Activated CD8-positive, alpha-beta memory T cell treated with anti-CD3 and anti-CD28 coated beads for 1 hour (primary cell): Measurements from ENCODE around the gene MCM6.
"Not testable (repeated sequence)": the region's sequence is repeated elsewhere in the genome, so short reads cannot be mapped to it uniquely, and the experiment has no call there.

ENCODE experiments used
- DNase-seq, 2 donors: peaks; one replicate each; pipeline ENCODE4 v3.0.0-alpha.2; 2020; ENCODE audit warnings: low read depth in 1 of 2; ENCODE audit errors: extremely low read depth in 1 of 2

Gene MCM6

DNA sequence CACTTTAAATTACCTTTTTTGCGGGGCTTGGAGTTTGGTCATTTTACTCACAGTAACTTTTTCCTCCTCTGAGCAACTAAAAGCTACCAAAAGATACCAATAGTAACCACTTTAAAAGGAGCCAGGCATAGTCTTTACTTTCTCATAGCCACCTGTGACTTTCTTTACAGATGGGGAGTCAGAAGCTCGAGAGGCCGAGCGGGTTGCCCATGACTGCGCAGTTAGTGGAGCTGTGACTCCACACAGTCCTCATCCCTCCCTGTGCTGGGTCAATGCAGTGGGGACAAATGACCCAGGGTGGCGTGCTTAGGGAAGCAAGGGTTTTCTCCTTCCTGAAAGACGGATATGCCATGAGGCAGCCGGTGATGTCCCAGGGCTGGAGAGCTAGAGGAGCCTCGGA lies 51.1 kb downstream of the MCM6 start:
- no peak for DNase-seq

DNA sequence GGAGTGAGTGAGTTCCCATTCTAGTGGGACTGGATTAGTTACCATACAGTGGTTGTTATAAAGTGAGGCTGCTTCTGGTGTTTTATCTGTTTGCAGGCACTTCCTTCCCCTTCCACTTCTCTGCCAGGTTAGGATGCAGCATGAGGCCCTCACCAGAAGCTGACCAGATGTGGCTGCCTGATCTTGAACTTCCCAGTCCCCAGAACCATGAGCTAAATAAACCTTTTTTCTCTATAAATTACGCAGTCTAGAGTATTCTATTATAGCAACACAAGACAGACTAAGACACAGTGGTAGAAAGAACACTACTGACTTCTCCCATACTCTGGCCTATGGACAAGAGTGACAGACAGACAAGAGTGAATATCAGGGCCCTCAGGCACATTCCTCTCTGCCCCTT lies 53.4 kb downstream of the MCM6 start:
- no peak for DNase-seq

- DNase-seq: no peak
Observed at GRCh38 chr2:135821190-135821589, 55.1 kb downstream of the MCM6 start.

GRCh38 chr2:135820003-135820618 lies 56.1 kb downstream of the MCM6 start:
- DNase-seq: peak; percentile 31 to 41

- DNase-seq: no peak
Observed at GRCh38 chr2:135818937-135819610, 57.2 kb downstream of the MCM6 start.

- no peak for DNase-seq
Observed at GRCh38 chr2:135817951-135818350, 58.3 kb downstream of the MCM6 start.

DNA sequence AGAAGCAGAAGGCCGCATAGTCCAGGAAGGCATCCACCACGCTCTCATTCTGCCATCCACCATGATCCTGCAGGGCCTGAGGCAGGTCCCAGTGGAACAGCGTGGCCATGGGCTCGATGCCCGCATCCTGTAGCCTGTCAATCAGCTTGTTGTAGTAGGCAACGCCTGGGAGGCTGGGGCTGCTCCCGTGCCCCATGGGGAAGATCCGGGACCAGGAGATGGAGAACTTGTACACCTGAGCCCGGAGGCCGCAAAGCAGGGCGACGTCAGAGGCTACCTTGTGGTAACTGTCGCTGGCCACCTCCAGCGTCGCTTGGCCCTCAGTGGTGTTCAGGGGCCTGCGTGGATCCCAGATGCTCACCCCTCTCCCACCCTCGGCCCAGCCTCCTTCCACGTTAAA lies 58.8 kb downstream of the MCM6 start:
- DNase-seq: no peak

DNA sequence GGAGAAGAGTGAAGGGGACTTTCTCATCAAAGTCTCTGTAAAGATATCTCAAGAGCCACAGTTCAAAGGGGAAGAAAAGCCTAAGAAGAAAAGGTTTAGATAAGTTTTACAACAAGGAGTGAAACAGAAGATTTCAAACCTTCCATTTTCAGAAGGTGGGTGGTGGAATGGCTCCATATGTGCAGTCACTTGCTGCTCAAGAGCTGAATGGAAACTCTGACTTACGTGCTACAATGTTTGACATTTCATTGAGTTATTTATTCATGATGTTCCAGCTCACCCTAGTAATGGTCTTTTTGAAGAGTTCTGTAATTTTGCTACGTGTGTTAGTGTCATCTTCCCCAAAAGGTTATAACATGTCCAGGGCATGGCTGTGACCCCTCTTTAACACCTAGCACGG lies 61.0 kb downstream of the MCM6 start:
- DNase-seq: no peak

GRCh38 chr2:135812907-135813511 lies 63.2 kb downstream of the MCM6 start:
- no peak for DNase-seq

- not testable (repeated sequence) for DNase-seq
Observed at GRCh38 chr2:135807874-135808273, 68.4 kb downstream of the MCM6 start.

- no peak for DNase-seq
Observed at GRCh38 chr2:135803278-135803677, 73.0 kb downstream of the MCM6 start.

GRCh38 chr2:135802350-135802749 lies 73.9 kb downstream of the MCM6 start:
- DNase-seq: no peak

GRCh38 chr2:135800513-135801460 lies 75.5 kb downstream of the MCM6 start:
- DNase-seq: no peak

GRCh38 chr2:135799738-135800137 lies 76.5 kb downstream of the MCM6 start:
- DNase-seq: no peak

DNA sequence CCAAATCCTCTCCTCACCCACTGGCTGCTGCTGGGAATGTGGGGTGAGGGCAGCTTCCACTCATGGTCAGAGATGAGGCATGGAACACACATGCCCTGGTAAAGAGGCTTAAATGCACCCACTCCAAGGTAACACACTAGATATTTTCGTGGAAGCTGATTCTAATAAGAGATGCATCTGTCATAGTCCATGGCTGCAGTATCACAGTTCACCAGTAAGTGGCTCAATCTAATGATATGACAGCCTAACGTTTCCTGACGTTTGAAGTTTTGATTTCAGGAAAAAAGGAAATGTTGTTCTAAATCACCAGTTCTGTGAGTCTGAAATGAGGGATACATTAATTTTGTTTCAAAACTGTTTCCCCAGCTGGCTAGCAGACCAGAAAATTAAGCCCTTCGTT lies 77.5 kb downstream of the MCM6 start:
- DNase-seq: no peak

GRCh38 chr2:135798275-135798705 lies 78.0 kb downstream of the MCM6 start:
- DNase-seq: no peak

DNA sequence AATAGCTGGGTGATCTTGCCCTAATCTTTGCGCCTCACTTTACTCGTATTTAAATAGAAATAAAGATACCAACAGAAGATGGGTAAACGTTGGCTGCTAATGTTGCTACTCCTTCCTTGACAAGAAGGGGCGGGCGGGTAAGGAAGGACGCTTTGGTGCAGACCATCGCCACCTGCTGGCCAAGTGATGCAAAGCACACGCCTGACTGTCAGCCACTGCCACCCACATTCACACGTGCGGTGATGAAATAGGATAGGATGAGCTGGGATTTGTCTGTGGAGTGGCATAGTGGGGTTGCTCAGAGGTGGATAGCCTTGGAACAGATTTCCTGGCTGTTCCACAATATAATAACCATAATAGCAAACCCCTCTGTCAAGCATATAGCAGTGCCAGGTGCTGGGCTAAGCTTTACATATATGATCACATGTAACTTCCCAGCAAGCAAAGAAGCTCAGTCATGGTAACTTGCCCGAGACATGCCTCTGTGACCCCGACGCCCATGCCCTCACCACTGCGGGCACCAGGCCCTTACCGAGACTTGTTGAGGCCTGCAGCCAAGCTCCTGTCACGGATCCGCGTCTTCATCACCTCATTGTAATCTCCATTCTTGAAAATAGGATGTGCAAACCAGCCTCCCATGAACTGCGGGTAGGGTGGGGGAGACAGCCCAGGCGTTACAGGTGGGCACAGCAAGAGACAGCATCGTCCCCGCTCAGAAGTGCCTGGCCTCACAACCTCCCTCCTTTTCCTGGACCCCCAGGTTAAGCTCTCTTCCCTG lies 78.6 kb downstream of the MCM6 start:
- DNase-seq: peak; percentile 46 to 62

DNA sequence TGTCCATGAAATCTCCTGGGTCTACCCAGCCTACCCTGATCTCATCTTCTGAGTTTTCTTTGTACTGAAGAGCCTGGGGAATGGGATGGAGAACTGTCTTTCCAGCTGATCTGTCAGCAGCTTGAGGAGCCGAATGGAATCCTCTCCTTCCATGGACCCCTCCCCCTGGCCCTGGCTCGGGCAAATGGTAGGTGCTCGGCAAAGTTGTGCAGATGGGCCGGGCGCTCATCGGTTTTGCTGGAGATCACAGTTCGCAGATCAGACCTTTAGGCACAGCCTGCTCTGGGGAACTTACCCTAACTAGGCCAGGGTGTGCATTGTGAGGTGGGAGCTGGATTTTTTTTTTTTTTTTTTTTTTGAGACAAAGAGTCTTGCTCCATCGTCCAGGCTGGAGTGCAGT lies 79.6 kb downstream of the MCM6 start:
- no peak for DNase-seq

- DNase-seq: not testable (repeated sequence)
Observed at GRCh38 chr2:135795641-135796040, 80.6 kb downstream of the MCM6 start.

- DNase-seq: no peak
Observed at GRCh38 chr2:135792401-135793150, 83.7 kb downstream of the MCM6 start.
